HCT116 (cell line): ENCODE data around the gene CLCN4. TPM values are rescaled to one million over a fixed set of nuclear protein-coding genes. Genes with fewer than 3 reads are reported as not detected.

Experiments
- ATAC-seq: fragments of 200-7000 bp; cut with Tn5 transposase; 2 replicates; pipeline ENCODE4 v1.9.1; 2020; ENCODE audit warnings: mild to moderate bottlenecking, moderate library complexity
- BruUV-seq: library from RNA; stranded (reverse); fragments of 400-500 nt; replicated peaks from 2 replicates; lab custom pipeline; 2021; lab: Mats Ljungman, UMichigan
- CTCF ChIA-PET: fragments of 300-600 bp; sonication (Branson Sonifier 250); formaldehyde crosslinking; loops from one replicate; lab custom pipeline; 2021; ENCODE audit warnings: antibody characterized with exemption; lab: Charles Lee
- POLR2A ChIA-PET: fragments of 300-600, 350-600 bp; sonication (Branson Sonifier 250); formaldehyde crosslinking; loops from one replicate; lab custom pipeline; 2021; ENCODE audit warnings: antibody characterized with exemption; lab: Charles Lee
- RAD21 ChIA-PET, 2 experiments: fragments of 300-600 bp; sonication (Branson Sonifier 250); formaldehyde crosslinking; loops; one replicate each; lab custom pipeline; 2023; ENCODE audit warnings: low total read pairs in 2 of 2; ENCODE audit not compliant: uncharacterized antibody in 2 of 2, unreplicated experiment in 2 of 2, low non-redundant PET in 1 of 2; lab: Charles Lee
- DNase-seq: peaks from one replicate; pipeline ENCODE4 v3.0.0-alpha.2; 2010; ENCODE audit warnings: low read depth, low spot score
- H2AFZ ChIP-seq: fragments of 200-600 bp; shearing (Covaris generic), sonication (generic); 2 replicates; pipeline ENCODE4 v1.6.1; 2017; ENCODE audit warnings: low read depth, mixed run types, mixed read lengths, antibody characterized with exemption, low read length; ENCODE audit not compliant: poor library complexity, severe bottlenecking
- H3K27ac ChIP-seq: 2 replicates; pipeline ENCODE4 v1.5.1; 2012; ENCODE audit warnings: low read depth, low read length
- H3K27me3 ChIP-seq: fragments of 200-600 bp; sonication (generic); 2 replicates; pipeline ENCODE4 v1.6.1; 2016; ENCODE audit warnings: mixed run types, low read length, mixed read lengths; ENCODE audit not compliant: insufficient read depth
- H3K36me3 ChIP-seq, 2 experiments: fragments of 200-500 bp in 1 of 2; fragments of 200-600 bp in 1 of 2; sonication (Bioruptor generic) in 1 of 2; sonication (generic) in 1 of 2; 2 replicates each; pipeline versions ENCODE4 v1.5.1 to v1.6.1; 2014 to 2016; ENCODE audit warnings: low read length in 2 of 2, inconsistent platforms in 1 of 2, mixed read lengths in 1 of 2, mixed run types in 1 of 2; ENCODE audit not compliant: insufficient read depth in 2 of 2, control insufficient read depth in 1 of 2
- H3K4me1 ChIP-seq, 2 experiments: fragments of 200-600 bp in 1 of 2; sonication (generic) in 1 of 2; 2 replicates each; pipeline versions ENCODE4 v1.5.1 to v1.6.1; 2012 to 2017; ENCODE audit warnings: low read length in 2 of 2, inconsistent platforms in 1 of 2, mild to moderate bottlenecking in 1 of 2, mixed read lengths in 1 of 2, mixed run types in 1 of 2, moderate library complexity in 1 of 2; ENCODE audit not compliant: insufficient read depth in 2 of 2, control insufficient read depth in 1 of 2
- H3K4me2 ChIP-seq: fragments of 200-600 bp; sonication (generic); 2 replicates; pipeline ENCODE4 v1.6.1; 2017; ENCODE audit warnings: mixed run types, low read length, mixed read lengths
- H3K4me3 ChIP-seq, 2 experiments: fragments of 200-600 bp in 1 of 2; sonication (generic) in 1 of 2; replicated peaks in 1 of 2; 2 replicates each; pipeline ENCODE4 v1.5.1; 2011 to 2016; ENCODE audit warnings: low read length in 2 of 2, control low read depth in 1 of 2, low read depth in 1 of 2, mild to moderate bottlenecking in 1 of 2, mixed read lengths in 1 of 2, mixed run types in 1 of 2
- H3K79me2 ChIP-seq: fragments of 200-600 bp; sonication (generic); 2 replicates; pipeline ENCODE4 v1.6.1; 2017; ENCODE audit warnings: mild to moderate bottlenecking, mixed run types, low read length, moderate library complexity, mixed read lengths; ENCODE audit not compliant: insufficient read depth
- H3K9ac ChIP-seq: fragments of 200-600 bp; sonication (generic); 2 replicates; pipeline ENCODE4 v1.6.1; 2016; ENCODE audit warnings: low read length, mixed read lengths
- H3K9me2 ChIP-seq: fragments of 200-600 bp; sonication (generic), shearing (Covaris generic); 2 replicates; pipeline ENCODE4 v1.6.1; 2017; ENCODE audit warnings: mixed run types, mild to moderate bottlenecking, moderate library complexity; ENCODE audit not compliant: insufficient read depth
- H3K9me3 ChIP-seq, 2 experiments: fragments of 200-500 bp in 1 of 2; fragments of 200-600 bp in 1 of 2; sonication (Bioruptor generic) in 1 of 2; sonication (generic) in 1 of 2; 2 replicates each; pipeline ENCODE4 v1.6.1; 2014 to 2017; ENCODE audit warnings: low read length in 2 of 2, mixed read lengths in 2 of 2, inconsistent platforms in 1 of 2, low read depth in 1 of 2, mild to moderate bottlenecking in 1 of 2, mixed run types in 1 of 2, moderate library complexity in 1 of 2; ENCODE audit not compliant: control insufficient read depth in 1 of 2, insufficient read depth in 1 of 2
- H4K20me1 ChIP-seq: fragments of 200-600 bp; sonication (generic), shearing (Covaris generic); 2 replicates; pipeline ENCODE4 v1.6.1; 2017; ENCODE audit warnings: mixed run types, mild to moderate bottlenecking, moderate library complexity; ENCODE audit not compliant: insufficient read depth
- CBX3 ChIP-seq: IDR thresholded peaks from 2 replicates; pipeline ENCODE4 v1.6.1; 2012; ENCODE audit warnings: low read depth
- CEBPB ChIP-seq: IDR thresholded peaks from 2 replicates; pipeline ENCODE4 v1.6.1; 2012; ENCODE audit warnings: low read depth
- ELF1 ChIP-seq: IDR thresholded peaks from 2 replicates; pipeline ENCODE4 v1.6.1; 2012; ENCODE audit warnings: low read depth, borderline replicate concordance
- EZH2 ChIP-seq: fragments of 200-600 bp; sonication (generic); IDR thresholded peaks from 2 replicates; pipeline ENCODE4 v1.6.1; 2017; ENCODE audit warnings: antibody characterized with exemption, mixed run types
- POLR2A ChIP-seq: IDR thresholded peaks from 2 replicates; pipeline ENCODE4 v1.7.0; 2011; ENCODE audit warnings: borderline replicate concordance; ENCODE audit not compliant: insufficient read depth, insufficient read length; ENCODE audit errors: extremely low read depth
- POLR2AphosphoS5 ChIP-seq: IDR thresholded peaks from 2 replicates; pipeline ENCODE4 v1.6.1; 2011; ENCODE audit warnings: mild to moderate bottlenecking, low read depth, low read length, moderate library complexity
- SIN3A ChIP-seq: IDR thresholded peaks from 2 replicates; pipeline ENCODE4 v1.6.1; 2012; ENCODE audit warnings: low read depth
- SRF ChIP-seq: IDR thresholded peaks from 2 replicates; pipeline ENCODE4 v1.6.1; 2012; ENCODE audit warnings: low read depth
- TCF7L2 ChIP-seq: IDR thresholded peaks from 2 replicates; pipeline ENCODE4 v1.7.0; 2011; ENCODE audit warnings: borderline replicate concordance, inconsistent platforms; ENCODE audit not compliant: insufficient read depth, insufficient read length; ENCODE audit errors: extremely low read depth
- ZNF274 ChIP-seq: fragments of 200-500 bp; sonication (Bioruptor generic); IDR thresholded peaks from 2 replicates; pipeline ENCODE4 v1.6.1; 2014; ENCODE audit warnings: mild to moderate bottlenecking, low read depth, low read length, inconsistent platforms
- intact Hi-C: fragments of 100-400 bp; cut with micrococcal nuclease; formaldehyde crosslinking; loops from 2 replicates; pipeline ENCODE4 v1.10.0; 2022
- total RNA-seq: library from RNA; stranded (reverse); gene quantifications from one replicate; pipeline ENCODE4 v1.2.1, GENCODE V29; 2021; ENCODE audit not compliant: unreplicated experiment
- TF ChIP-seq, protein P1 (sequence below): IDR thresholded peaks from 2 replicates; pipeline ENCODE4 v1.6.1; 2012

CLCN4 gene
- total RNA-seq, 1 experiment from 2014 or later: 3.1 TPM

GRCh38 chrX:10259716-10260115 lies 102.9 kb downstream of the CLCN4 start:
- H3K4me3 ChIP-seq: no peak overlapping the region
- no peaks in the 10 kb centered on the region for H4K20me1 ChIP-seq
- no peak overlapping the region for H3K27ac ChIP-seq
- H3K9me3 ChIP-seq: no peaks in the 10 kb centered on the region
- DNase-seq (no peak), ATAC-seq (no peak)
- ChIA-PET RAD21 (no interaction called here), POLR2A (no interaction called here), CTCF (no interaction called here)
- no peaks in the 10 kb centered on the region for H3K36me3 ChIP-seq
- H3K4me2 ChIP-seq: no peak overlapping the region
- no peak overlapping the region for H3K9ac ChIP-seq
- no peaks in the 10 kb centered on the region for H3K79me2 ChIP-seq
- no peaks in the 10 kb centered on the region for H3K4me1 ChIP-seq
- no peaks in the 10 kb centered on the region for H3K27me3 ChIP-seq
- BruUV-seq: no TSS peak
- intact Hi-C loops: no loop called here
- H2AFZ ChIP-seq: no peak overlapping the region
- H3K9me2 ChIP-seq: no peaks in the 10 kb centered on the region
- TF ChIP-seq EZH2 (no peak), TCF7L2 (no peak), ELF1 (no peak), ZNF274 (no peak)

- Histone ChIP-seq H3K27ac (no peak overlapping the region), H3K9ac (no peak overlapping the region), H4K20me1 (no peaks in the 10 kb centered on the region), H3K4me1 (no peaks in the 10 kb centered on the region), H3K4me3 (no peak overlapping the region), H3K9me2 (no peaks in the 10 kb centered on the region), H3K79me2 (no peaks in the 10 kb centered on the region), H3K27me3 (no peaks in the 10 kb centered on the region), H2AFZ (no peak overlapping the region), H3K4me2 (no peak overlapping the region), H3K9me3 (no peaks in the 10 kb centered on the region), H3K36me3 (no peaks in the 10 kb centered on the region)
- ATAC-seq (no peak), DNase-seq (no peak)
- RAD21 ChIA-PET: no interaction called here
- no peak for TF ChIP-seq CEBPB
- no peak for TF ChIP-seq TCF7L2
- TF ChIP-seq SRF: no peak
- TF ChIP-seq POLR2AphosphoS5: no peak
- TF ChIP-seq, protein P1, sequence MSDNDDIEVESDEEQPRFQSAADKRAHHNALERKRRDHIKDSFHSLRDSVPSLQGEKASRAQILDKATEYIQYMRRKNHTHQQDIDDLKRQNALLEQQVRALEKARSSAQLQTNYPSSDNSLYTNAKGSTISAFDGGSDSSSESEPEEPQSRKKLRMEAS: no peak
- TF ChIP-seq CBX3: no peak
- no peak for TF ChIP-seq POLR2A
- no peak for TF ChIP-seq SIN3A
- POLR2A ChIA-PET: no interaction called here
- CTCF ChIA-PET: no interaction called here
- BruUV-seq: no TSS peak
- intact Hi-C loops: no loop called here
These were observed 109.0 kb downstream of the CLCN4 start for GRCh38 chrX:10265775-10266174.
